Mesendoderm (in vitro differentiated cells): ENCODE results near the gene BABAM2.

ENCODE experiments used
- DNase-seq: peaks from one replicate; pipeline ENCODE4 v3.0.0; 2013
- H2AK5ac ChIP-seq: 2 replicates; pipeline ENCODE4 v1.6.1; 2013; ENCODE audit warnings: low read length, inconsistent platforms
- H2BK120ac ChIP-seq: 2 replicates; pipeline ENCODE4 v1.6.1; 2013; ENCODE audit warnings: low read depth, mild to moderate bottlenecking, low read length, moderate library complexity, mixed read lengths
- H2BK15ac ChIP-seq: replicated peaks from 2 replicates; pipeline ENCODE4 v1.6.1; 2013; ENCODE audit warnings: low read depth, mild to moderate bottlenecking, moderate library complexity
- H2BK5ac ChIP-seq: 2 replicates; pipeline ENCODE4 v1.6.1; 2013; ENCODE audit warnings: low read length, inconsistent platforms
- H3K18ac ChIP-seq: 2 replicates; pipeline ENCODE4 v1.6.1; 2013; ENCODE audit warnings: mild to moderate bottlenecking, low read length, mixed read lengths
- H3K23ac ChIP-seq: one replicate; pipeline ENCODE4 v1.6.1; 2013; ENCODE audit warnings: low read length
- H3K27ac ChIP-seq: 2 replicates; pipeline ENCODE4 v1.5.1; 2013; ENCODE audit warnings: low read depth, mild to moderate bottlenecking, inconsistent platforms, low read length, moderate library complexity
- H3K27me3 ChIP-seq: 2 replicates; pipeline ENCODE4 v1.6.1; 2013; ENCODE audit warnings: low read length, control low read depth, mild to moderate bottlenecking, inconsistent platforms; ENCODE audit not compliant: insufficient read depth, poor library complexity
- H3K36me3 ChIP-seq: 2 replicates; pipeline ENCODE4 v1.6.1; 2013; ENCODE audit warnings: low read length, inconsistent platforms; ENCODE audit not compliant: control insufficient read depth, insufficient read depth
- H3K4ac ChIP-seq: one replicate; pipeline ENCODE4 v1.6.1; 2013; ENCODE audit warnings: low read depth, mild to moderate bottlenecking, low read length, moderate library complexity
- H3K4me1 ChIP-seq: 2 replicates; pipeline ENCODE4 v1.6.1; 2013; ENCODE audit warnings: low read depth, low read length, inconsistent platforms; ENCODE audit not compliant: control insufficient read depth
- H3K4me2 ChIP-seq: 2 replicates; pipeline ENCODE4 v1.6.1; 2013; ENCODE audit warnings: low read length
- H3K4me3 ChIP-seq: 2 replicates; pipeline ENCODE4 v1.5.1; 2013; ENCODE audit warnings: mild to moderate bottlenecking, low read length
- H3K56ac ChIP-seq: one replicate; pipeline ENCODE4 v1.6.1; 2013; ENCODE audit warnings: low read length
- H3K79me1 ChIP-seq: 2 replicates; pipeline ENCODE4 v1.6.1; 2013; ENCODE audit warnings: low read length, inconsistent platforms
- H3K79me2 ChIP-seq: 2 replicates; pipeline ENCODE4 v1.6.1; 2013; ENCODE audit warnings: mild to moderate bottlenecking, low read length; ENCODE audit not compliant: control insufficient read depth, insufficient read depth
- H3K9ac ChIP-seq: 2 replicates; pipeline ENCODE4 v1.6.1; 2013; ENCODE audit warnings: low read length, inconsistent platforms
- H4K5ac ChIP-seq: one replicate; pipeline ENCODE4 v1.6.1; 2013; ENCODE audit warnings: low read length
- H4K8ac ChIP-seq: one replicate; pipeline ENCODE4 v1.6.1; 2013; ENCODE audit warnings: low read depth, mild to moderate bottlenecking, control low read depth, low read length, moderate library complexity
- WGBS: extraction: QIAGEN DNeasy Blood & Tissue Kit; methylation state at CpG from one replicate; pipeline ENCODE4 v1.1.7; 2013; ENCODE audit warnings: low lambda C conversion rate, missing lambda C conversion rate; ENCODE audit not compliant: insufficient coverage; ENCODE audit errors: extremely low coverage; 5-methylcytosine and 5-hydroxymethylcytosine counted together

BABAM2 gene

GRCh38 chr2:28068527-28068926 lies 178.0 kb downstream of the BABAM2 start:
- no peak overlapping the region for H3K4ac ChIP-seq
- H3K18ac ChIP-seq: no peak overlapping the region
- WGBS: no CpG with 5 or more reads among the region's 5 CpGs
- H3K4me3 ChIP-seq: no peak overlapping the region
- no peak overlapping the region for H3K23ac ChIP-seq
- H3K4me2 ChIP-seq: no peak overlapping the region
- no peak overlapping the region for H2BK120ac ChIP-seq
- no peak overlapping the region for H2BK15ac ChIP-seq
- no peaks in the 10 kb centered on the region for H3K27me3 ChIP-seq
- no peak overlapping the region for H3K9ac ChIP-seq
- no peak overlapping the region for H2BK5ac ChIP-seq
- no peak overlapping the region for H2AK5ac ChIP-seq
- no peaks in the 10 kb centered on the region for H3K36me3 ChIP-seq
- no peak overlapping the region for H3K27ac ChIP-seq
- H4K5ac ChIP-seq: no peak overlapping the region
- H3K79me2 ChIP-seq: no peaks in the 10 kb centered on the region
- H3K4me1 ChIP-seq: no peaks in the 10 kb centered on the region
- no peaks in the 10 kb centered on the region for H3K79me1 ChIP-seq
- no peak overlapping the region for H4K8ac ChIP-seq
- no peak for DNase-seq
- H3K56ac ChIP-seq: no peak overlapping the region

GRCh38 chr2:28071221-28071620 lies 180.7 kb downstream of the BABAM2 start:
- WGBS: no CpG with 5 or more reads among the region's 5 CpGs
- no peak overlapping the region for H2BK5ac ChIP-seq
- no peaks in the 10 kb centered on the region for H3K79me2 ChIP-seq

GRCh38 chr2:28074137-28074536 lies 183.6 kb downstream of the BABAM2 start:
- Histone ChIP-seq H3K79me2 (no peaks in the 10 kb centered on the region), H3K79me1 (no peaks in the 10 kb centered on the region), H2AK5ac (no peak overlapping the region), H3K4me1 (no peaks in the 10 kb centered on the region), H3K27ac (no peak overlapping the region), H3K4ac (no peak overlapping the region), H4K8ac (no peak overlapping the region), H3K56ac (no peak overlapping the region), H3K9ac (no peak overlapping the region), H3K36me3 (no peaks in the 10 kb centered on the region), H2BK15ac (no peak overlapping the region), H2BK5ac (no peak overlapping the region), H3K27me3 (no peaks in the 10 kb centered on the region), H3K4me2 (no peak overlapping the region), H3K23ac (no peak overlapping the region), H3K4me3 (no peak overlapping the region), H2BK120ac (no peak overlapping the region), H4K5ac (no peak overlapping the region), H3K18ac (no peak overlapping the region)
- WGBS: no CpG with 5 or more reads among the region's 1 CpG
- no peak for DNase-seq

More at GRCh38 chr2:28071221-28071620, 180.7 kb downstream of the BABAM2 start:
- H2AK5ac ChIP-seq: no peak overlapping the region
- no peak for DNase-seq
- H3K4me2 ChIP-seq: no peak overlapping the region
- no peak overlapping the region for H3K56ac ChIP-seq
- no peaks in the 10 kb centered on the region for H3K36me3 ChIP-seq
- no peak overlapping the region for H4K8ac ChIP-seq
- no peak overlapping the region for H3K18ac ChIP-seq
- H3K4ac ChIP-seq: no peak overlapping the region
- no peaks in the 10 kb centered on the region for H3K4me1 ChIP-seq
- no peak overlapping the region for H3K23ac ChIP-seq
- H3K27ac ChIP-seq: no peak overlapping the region
- H2BK15ac ChIP-seq: no peak overlapping the region
- no peak overlapping the region for H2BK120ac ChIP-seq
- no peak overlapping the region for H3K4me3 ChIP-seq
- H3K9ac ChIP-seq: no peak overlapping the region
- H3K27me3 ChIP-seq: no peaks in the 10 kb centered on the region
- no peak overlapping the region for H4K5ac ChIP-seq
- no peaks in the 10 kb centered on the region for H3K79me1 ChIP-seq

GRCh38 chr2:28080911-28081310 lies 190.4 kb downstream of the BABAM2 start:
- Histone ChIP-seq H3K56ac (no peak overlapping the region), H2BK15ac (no peak overlapping the region), H3K4me1 (no peaks in the 10 kb centered on the region), H2BK120ac (no peak overlapping the region), H3K23ac (no peak overlapping the region), H3K36me3 (no peaks in the 10 kb centered on the region), H3K79me1 (no peaks in the 10 kb centered on the region), H3K9ac (no peak overlapping the region), H2AK5ac (no peak overlapping the region), H3K4me3 (no peak overlapping the region), H2BK5ac (no peak overlapping the region), H4K8ac (no peak overlapping the region), H3K4ac (no peak overlapping the region), H3K27ac (no peak overlapping the region), H3K79me2 (no peaks in the 10 kb centered on the region), H3K18ac (no peak overlapping the region), H4K5ac (no peak overlapping the region), H3K27me3 (no peaks in the 10 kb centered on the region), H3K4me2 (no peak overlapping the region)
- no peak for DNase-seq
- WGBS: no CpG with 5 or more reads among the region's 5 CpGs

- H3K27me3 ChIP-seq: no peaks in the 10 kb centered on the region
- no peak overlapping the region for H3K4me2 ChIP-seq
- no peak for DNase-seq
- no peaks in the 10 kb centered on the region for H3K4me1 ChIP-seq
- no peak overlapping the region for H3K4me3 ChIP-seq
- H3K18ac ChIP-seq: no peak overlapping the region
- H3K4ac ChIP-seq: no peak overlapping the region
- no peaks in the 10 kb centered on the region for H3K36me3 ChIP-seq
- no peak overlapping the region for H3K27ac ChIP-seq
- H2BK120ac ChIP-seq: no peak overlapping the region
- no peak overlapping the region for H4K5ac ChIP-seq
- no peak overlapping the region for H2BK15ac ChIP-seq
- WGBS: no CpG with 5 or more reads among the region's 2 CpGs
- H3K56ac ChIP-seq: no peak overlapping the region
- H3K23ac ChIP-seq: no peak overlapping the region
- H3K9ac ChIP-seq: no peak overlapping the region
- no peak overlapping the region for H4K8ac ChIP-seq
- H2AK5ac ChIP-seq: no peak overlapping the region
- no peak overlapping the region for H2BK5ac ChIP-seq
- H3K79me1 ChIP-seq: no peaks in the 10 kb centered on the region
- H3K79me2 ChIP-seq: no peaks in the 10 kb centered on the region
Observed at GRCh38 chr2:28082131-28082530, 191.6 kb downstream of the BABAM2 start.

GRCh38 chr2:28083476-28083875 lies 192.9 kb downstream of the BABAM2 start:
- Histone ChIP-seq H3K36me3 (no peaks in the 10 kb centered on the region), H3K4me3 (no peak overlapping the region), H2BK15ac (no peak overlapping the region), H3K79me1 (no peaks in the 10 kb centered on the region), H3K18ac (no peak overlapping the region), H3K23ac (no peak overlapping the region), H3K27me3 (no peaks in the 10 kb centered on the region), H3K4me2 (no peak overlapping the region), H3K56ac (no peak overlapping the region), H2BK5ac (no peak overlapping the region), H2AK5ac (no peak overlapping the region), H4K8ac (no peak overlapping the region), H3K79me2 (no peaks in the 10 kb centered on the region), H3K4ac (no peak overlapping the region), H3K4me1 (no peaks in the 10 kb centered on the region), H2BK120ac (no peak overlapping the region), H3K9ac (no peak overlapping the region), H3K27ac (no peak overlapping the region), H4K5ac (no peak overlapping the region)
- no CpG with 5 or more reads among the region's 3 CpGs for WGBS
- no peak for DNase-seq
